MCF 10A (cell line): ENCODE measurements around the gene SAMD4A. TPM values are rescaled to one million over a fixed set of nuclear protein-coding genes. Genes with fewer than 3 reads are reported as not detected.
A peak's percentile ranks its signal among the peaks of the same experiment; 100 is the strongest.

ENCODE experiments used
- BruUV-seq: library from RNA; stranded (reverse); fragments of 400-500 nt; replicated peaks from 2 replicates; lab custom pipeline; 2021; lab: Mats Ljungman, UMichigan
- CTCF ChIA-PET: fragments of 300-600 bp; sonication (Branson Sonifier 250); formaldehyde crosslinking; extraction: SDS; loops from one replicate; lab custom pipeline; 2021; ENCODE audit warnings: antibody characterized with exemption, inconsistent platforms; lab: Yijun Ruan, JAX
- POLR2A ChIA-PET: fragments of 300-600, 350-650 bp; sonication (Branson Sonifier 250); formaldehyde crosslinking; extraction: SDS; loops from one replicate; lab custom pipeline; 2020; ENCODE audit warnings: antibody characterized with exemption, inconsistent platforms; lab: Yijun Ruan, JAX
- DNase-seq: peaks from one replicate; pipeline ENCODE4 v3.0.0-alpha.2; 2018; ENCODE audit not compliant: unreplicated experiment
- H3K27ac Mint-ChIP-seq: one replicate; pipeline ENCODE4 v1.8.0; 2022; ENCODE audit warnings: mild to moderate bottlenecking, low read depth, mixed read lengths; ENCODE audit not compliant: unreplicated experiment
- H3K27me3 Mint-ChIP-seq: one replicate; pipeline ENCODE4 v1.8.0; 2022; ENCODE audit warnings: mixed read lengths; ENCODE audit not compliant: insufficient read depth, unreplicated experiment
- H3K36me3 Mint-ChIP-seq: one replicate; pipeline ENCODE4 v1.8.0; 2022; ENCODE audit warnings: mild to moderate bottlenecking, moderate library complexity, mixed read lengths; ENCODE audit not compliant: insufficient read depth, unreplicated experiment
- H3K4me1 Mint-ChIP-seq: one replicate; pipeline ENCODE4 v1.8.0; 2022; ENCODE audit warnings: mixed read lengths; ENCODE audit not compliant: insufficient read depth, unreplicated experiment
- H3K4me3 Mint-ChIP-seq: one replicate; pipeline ENCODE4 v1.8.0; 2022; ENCODE audit warnings: mild to moderate bottlenecking, moderate library complexity, mixed read lengths; ENCODE audit not compliant: unreplicated experiment
- H3K9me3 Mint-ChIP-seq: one replicate; pipeline ENCODE4 v1.8.0; 2022; ENCODE audit warnings: mixed read lengths; ENCODE audit not compliant: unreplicated experiment
- intact Hi-C: fragments of 100-400 bp; cut with micrococcal nuclease; formaldehyde crosslinking; loops from 2 replicates; pipeline ENCODE4 v1.14.1; 2022
- total RNA-seq: library from RNA; stranded (reverse); gene quantifications from 2 replicates; pipeline ENCODE4 v1.2.3, GENCODE V29; 2022
- TF ChIP-seq, protein P1 (sequence below): fragments of 200-600 bp; IDR thresholded peaks from one replicate; pipeline ENCODE4 v1.8.0; 2022; ENCODE audit warnings: antibody characterized with exemption, mild to moderate bottlenecking; ENCODE audit not compliant: unreplicated experiment

Gene SAMD4A
- total RNA-seq, 1 experiment from 2014 or later, result 63.5 TPM

DNA sequence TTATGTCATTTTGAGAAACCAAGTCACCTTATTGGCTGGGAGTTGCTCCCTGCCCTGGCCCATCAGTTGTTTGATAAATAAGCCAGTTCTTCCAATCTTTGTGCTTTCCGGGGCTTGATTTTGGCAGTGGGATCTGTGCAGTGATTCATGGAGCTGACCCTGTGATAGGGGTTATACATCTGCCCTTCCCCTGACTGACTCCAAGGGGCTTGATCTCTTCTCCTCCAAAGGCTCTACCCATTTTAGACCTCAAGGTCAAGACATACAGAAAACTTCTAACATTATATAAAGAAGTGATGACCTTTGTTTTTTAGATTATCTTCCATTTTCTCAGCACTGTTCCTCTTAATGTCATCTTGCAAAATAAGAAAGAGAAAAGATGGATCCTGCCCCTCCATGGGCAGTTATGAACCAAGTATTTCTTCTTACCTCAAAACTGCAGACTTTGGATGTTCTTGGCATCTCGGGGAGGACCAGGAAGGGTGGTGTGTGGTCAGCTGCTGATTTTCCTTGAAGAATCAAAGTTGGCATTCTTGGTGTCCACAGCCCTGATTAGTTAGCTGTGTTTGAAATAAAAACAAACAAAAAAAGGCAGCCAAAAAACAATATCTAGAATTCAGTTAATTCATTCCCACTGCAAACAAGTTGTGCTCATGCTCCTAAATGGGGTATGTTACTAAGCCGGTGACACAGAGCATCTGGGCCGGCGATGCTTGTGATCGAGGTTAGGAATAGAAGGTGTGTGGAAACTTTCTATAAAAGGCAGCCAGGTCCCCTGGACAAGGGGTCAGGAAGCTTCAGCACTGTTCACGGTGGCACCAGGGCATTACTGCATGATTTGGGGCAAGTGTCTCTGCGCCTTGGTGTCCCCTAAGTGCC is 120.2 kb downstream of the SAMD4A start:
- no peaks in the 10 kb centered on the region for H3K36me3 Mint-ChIP-seq
- TF ChIP-seq, protein P1, sequence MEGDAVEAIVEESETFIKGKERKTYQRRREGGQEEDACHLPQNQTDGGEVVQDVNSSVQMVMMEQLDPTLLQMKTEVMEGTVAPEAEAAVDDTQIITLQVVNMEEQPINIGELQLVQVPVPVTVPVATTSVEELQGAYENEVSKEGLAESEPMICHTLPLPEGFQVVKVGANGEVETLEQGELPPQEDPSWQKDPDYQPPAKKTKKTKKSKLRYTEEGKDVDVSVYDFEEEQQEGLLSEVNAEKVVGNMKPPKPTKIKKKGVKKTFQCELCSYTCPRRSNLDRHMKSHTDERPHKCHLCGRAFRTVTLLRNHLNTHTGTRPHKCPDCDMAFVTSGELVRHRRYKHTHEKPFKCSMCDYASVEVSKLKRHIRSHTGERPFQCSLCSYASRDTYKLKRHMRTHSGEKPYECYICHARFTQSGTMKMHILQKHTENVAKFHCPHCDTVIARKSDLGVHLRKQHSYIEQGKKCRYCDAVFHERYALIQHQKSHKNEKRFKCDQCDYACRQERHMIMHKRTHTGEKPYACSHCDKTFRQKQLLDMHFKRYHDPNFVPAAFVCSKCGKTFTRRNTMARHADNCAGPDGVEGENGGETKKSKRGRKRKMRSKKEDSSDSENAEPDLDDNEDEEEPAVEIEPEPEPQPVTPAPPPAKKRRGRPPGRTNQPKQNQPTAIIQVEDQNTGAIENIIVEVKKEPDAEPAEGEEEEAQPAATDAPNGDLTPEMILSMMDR, result no peak
- H3K4me3 Mint-ChIP-seq, result peak overlapping the region; percentile 28
- POLR2A ChIA-PET, result interaction anchor here (1.2 to 5.6 kb wide), 6 partner anchors 11 to 120 kb away, joined by 3 to 95 read pairs (median 12); partner anchors contain the start of gene SAMD4A
- peaks cover 63% of the 10 kb centered on the region for H3K4me1 Mint-ChIP-seq
- DNase-seq, result no peak
- CTCF ChIA-PET, result interaction anchor here (0.5 to 3.8 kb wide), 4 partner anchors 33 to 123 kb away, joined by 3 to 44 read pairs (median 8); partner anchors contain the start of gene SAMD4A
- intact Hi-C loops, result no loop called here
- H3K27me3 Mint-ChIP-seq, result no peaks in the 10 kb centered on the region
- no peaks in the 10 kb centered on the region for H3K9me3 Mint-ChIP-seq
- BruUV-seq, result no TSS peak
- H3K27ac Mint-ChIP-seq, result peak overlapping the region; percentile 89

DNA sequence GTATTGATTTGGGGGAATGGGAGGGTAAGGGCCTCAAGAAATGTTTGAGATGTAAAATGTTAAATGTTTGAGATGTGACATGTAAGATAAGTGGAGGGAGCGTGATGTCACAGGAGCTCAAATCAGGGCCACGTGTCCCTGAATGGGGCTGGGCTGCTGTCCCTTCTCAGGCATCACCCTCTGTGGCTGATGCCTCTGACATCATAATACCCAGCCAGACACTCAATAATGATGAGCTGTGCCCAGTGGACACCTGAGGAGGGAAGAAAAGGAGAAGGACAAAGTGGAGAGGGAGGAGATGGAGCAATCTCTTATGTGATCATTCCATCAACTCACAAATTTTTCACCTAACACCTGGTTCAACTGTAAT is 120.8 kb downstream of the SAMD4A start:
- Mint-ChIP-seq H3K4me1 (peaks cover 57% of the 10 kb centered on the region), H3K27ac (peak overlapping the region; percentile 89), H3K27me3 (no peaks in the 10 kb centered on the region), H3K9me3 (no peaks in the 10 kb centered on the region), H3K4me3 (no peak overlapping the region), H3K36me3 (no peaks in the 10 kb centered on the region)
- ChIA-PET POLR2A (interaction anchor here (1.4 to 4.9 kb wide), 3 partner anchors 11 to 121 kb away, joined by 3 to 95 read pairs (median 20); partner anchors contain the start of gene SAMD4A), CTCF (interaction anchor here (3.7 kb wide), 1 partner anchor 123 kb away, joined by 12 read pairs; no protein-coding TSS in a partner anchor)
- TF ChIP-seq, protein P1, result no peak
- no peak for DNase-seq
- no TSS peak for BruUV-seq
- intact Hi-C loops, result no loop called here

DNA sequence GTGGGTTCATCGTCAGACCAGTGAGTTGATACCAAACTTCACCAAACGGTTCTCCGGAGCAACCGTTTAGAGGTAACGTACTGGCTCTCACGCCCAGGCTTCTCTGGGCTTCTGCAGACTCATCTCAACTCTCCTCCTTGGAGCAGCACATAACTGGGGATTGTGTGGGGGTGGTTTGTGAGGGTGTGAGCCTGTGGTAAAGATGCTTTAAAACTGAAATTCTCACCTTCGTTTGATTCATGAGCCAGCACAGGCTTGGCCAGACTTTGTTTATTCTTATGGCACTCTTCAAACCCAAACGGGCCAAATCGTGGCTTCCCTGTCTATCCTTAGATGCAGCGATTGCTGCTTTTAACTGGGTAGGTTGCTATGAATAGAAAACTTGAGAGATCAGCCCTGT is 121.3 kb downstream of the SAMD4A start:
- Mint-ChIP-seq H3K4me3 (no peak overlapping the region), H3K27me3 (no peaks in the 10 kb centered on the region), H3K9me3 (no peaks in the 10 kb centered on the region), H3K36me3 (no peaks in the 10 kb centered on the region), H3K4me1 (peaks cover 52% of the 10 kb centered on the region), H3K27ac (no peak overlapping the region)
- TF ChIP-seq, protein P1, result no peak
- intact Hi-C loops, result no loop called here
- DNase-seq, result no peak
- ChIA-PET POLR2A (interaction anchor here (1.4 kb wide), 1 partner anchor 85 kb away, joined by 3 read pairs; no protein-coding TSS in a partner anchor), CTCF (interaction anchor here (0.6 to 5.9 kb wide), 3 partner anchors 85 to 178 kb away, joined by 3 to 97 read pairs (median 21); partner anchors contain the start of gene SAMD4A)
- no TSS peak for BruUV-seq

DNA sequence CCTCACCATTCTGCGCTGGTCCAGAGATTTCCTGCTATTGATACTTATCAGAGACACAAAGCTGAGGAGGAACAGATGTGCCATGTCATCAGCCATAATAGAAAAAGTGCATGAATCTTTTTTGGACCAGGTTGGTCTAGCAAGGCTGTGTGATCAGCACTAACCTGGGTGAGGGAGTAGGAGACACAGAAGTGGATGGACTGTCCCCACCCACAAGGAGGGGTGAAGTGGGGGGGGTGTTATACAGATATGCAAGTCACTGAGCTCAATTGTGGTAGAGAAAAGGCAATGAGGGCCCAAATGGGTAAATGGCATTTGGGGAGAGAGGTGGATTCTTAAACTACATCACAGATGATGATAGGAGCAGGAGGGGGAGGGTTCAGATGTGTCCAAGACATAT is 123.0 kb downstream of the SAMD4A start:
- ChIA-PET CTCF (interaction anchor here (0.6 to 5.9 kb wide), 9 partner anchors 18 to 340 kb away, joined by 3 to 97 read pairs (median 8); partner anchors contain the start of gene SAMD4A), POLR2A (interaction anchor here (0.6 to 7.9 kb wide), 6 partner anchors 12 to 123 kb away, joined by 3 to 75 read pairs (median 4); partner anchors contain the start of gene SAMD4A)
- BruUV-seq, result no TSS peak
- H3K4me1 Mint-ChIP-seq, result peaks cover 41% of the 10 kb centered on the region
- no peak overlapping the region for H3K27ac Mint-ChIP-seq
- DNase-seq, result no peak
- TF ChIP-seq, protein P1, result no peak
- no peaks in the 10 kb centered on the region for H3K36me3 Mint-ChIP-seq
- H3K4me3 Mint-ChIP-seq, result no peak overlapping the region
- no peaks in the 10 kb centered on the region for H3K9me3 Mint-ChIP-seq
- intact Hi-C loops, result no loop called here
- no peaks in the 10 kb centered on the region for H3K27me3 Mint-ChIP-seq
